Measurements from ENCODE around the gene NAA20.
"Not testable (repeated sequence)": the region's sequence is repeated elsewhere in the genome, so short reads cannot be mapped to it uniquely, and the experiment has no call there.

NAA20 gene

GRCh38 chr20:19991854-19992253 lies 25.3 kb upstream of the NAA20 start:
- DNase-seq = no peak

GRCh38 chr20:19992996-19993908 lies 23.9 kb upstream of the NAA20 start:
- no peak for DNase-seq

GRCh38 chr20:19993958-19994669 lies 23.0 kb upstream of the NAA20 start:
- no peak for DNase-seq

GRCh38 chr20:19995220-19995863 lies 21.8 kb upstream of the NAA20 start:
- DNase-seq = peak; percentile 46

- DNase-seq = no peak
Observed at GRCh38 chr20:19996222-19996621, 20.9 kb upstream of the NAA20 start.

- DNase-seq = no peak
Observed at GRCh38 chr20:19996917-19997316, 20.2 kb upstream of the NAA20 start.

GRCh38 chr20:19998990-19999705 lies 18.0 kb upstream of the NAA20 start:
- DNase-seq = no peak

GRCh38 chr20:20000211-20000968 lies 16.8 kb upstream of the NAA20 start:
- no peak for DNase-seq

GRCh38 chr20:20002101-20002998 lies 14.8 kb upstream of the NAA20 start:
- DNase-seq = no peak

GRCh38 chr20:20003031-20003954 lies 13.9 kb upstream of the NAA20 start:
- DNase-seq = peak; percentile 2

- not testable (repeated sequence) for DNase-seq
Observed at GRCh38 chr20:20003955-20004322, 13.2 kb upstream of the NAA20 start.

- DNase-seq = no peak
Observed at GRCh38 chr20:20005342-20005741, 11.8 kb upstream of the NAA20 start.

GRCh38 chr20:20009784-20010253 lies 7.3 kb upstream of the NAA20 start:
- no peak for DNase-seq

- no peak for DNase-seq
Observed at GRCh38 chr20:20010639-20011500, 6.3 kb upstream of the NAA20 start.

GRCh38 chr20:20012541-20012940 lies 4.6 kb upstream of the NAA20 start:
- no peak for DNase-seq

GRCh38 chr20:20014659-20015058 lies 2.5 kb upstream of the NAA20 start:
- DNase-seq = peak; percentile 36

GRCh38 chr20:20017844-20018185 lies 653 bp downstream of the NAA20 start:
- DNase-seq = peak; percentile 8

GRCh38 chr20:20018366-20018765 lies 1.2 kb downstream of the NAA20 start:
- DNase-seq = no peak

- no peak for DNase-seq
Observed at GRCh38 chr20:20019123-20019522, 2.0 kb downstream of the NAA20 start.

Data from CD4-positive, alpha-beta T cell treated with Interleukin-6 for 4 hours (primary cell).